ENCODE data around the gene KRTAP10-8.
A peak's percentile ranks its signal among the peaks of the same experiment; 100 is the strongest.
"Not testable (repeated sequence)": the region's sequence is repeated elsewhere in the genome, so short reads cannot be mapped to it uniquely, and the experiment has no call there.

Gene KRTAP10-8

GRCh38 chr21:44618504-44618903, 6.6 kb downstream of the KRTAP10-8 start:
- ATAC-seq (no peak), DNase-seq (no peak)

GRCh38 chr21:44618909-44619308, 7.0 kb downstream of the KRTAP10-8 start:
- DNase-seq (peak; percentile 49), ATAC-seq (peak; percentile 88)

GRCh38 chr21:44619886-44620285, 8.0 kb downstream of the KRTAP10-8 start:
- DNase-seq: no peak
- ATAC-seq: no peak

- ATAC-seq: no peak
- DNase-seq: no peak
Measured at GRCh38 chr21:44623575-44623974, 11.7 kb downstream of the KRTAP10-8 start.

GRCh38 chr21:44625756-44626155, 13.9 kb downstream of the KRTAP10-8 start:
- DNase-seq (no peak), ATAC-seq (no peak)

- ATAC-seq (no peak), DNase-seq (no peak)
Measured at GRCh38 chr21:44626262-44626661, 14.4 kb downstream of the KRTAP10-8 start.

- no peak for ATAC-seq
- no peak for DNase-seq
Measured at GRCh38 chr21:44626673-44627143, 14.8 kb downstream of the KRTAP10-8 start, which contains the start of gene KRTAP10-9. Gene KRTAP10-9, plus strand, starts transcription at chr21:44627093. Its CDS starts 79 bp downstream, at chr21:44627172.

GRCh38 chr21:44627181-44627822, 15.4 kb downstream of the KRTAP10-8 start:
- not testable (repeated sequence) for ATAC-seq, DNase-seq

GRCh38 chr21:44627831-44628233, 16.0 kb downstream of the KRTAP10-8 start:
- not testable (repeated sequence) for DNase-seq, ATAC-seq

- ATAC-seq: peak; percentile 36
Measured at GRCh38 chr21:44628707-44629391, 17.0 kb downstream of the KRTAP10-8 start.

GRCh38 chr21:44630440-44630839, 18.6 kb downstream of the KRTAP10-8 start:
- no peak for ATAC-seq

More at GRCh38 chr21:44628707-44629391, 17.0 kb downstream of the KRTAP10-8 start:
- no peak for DNase-seq

GRCh38 chr21:44632067-44632466, 20.2 kb downstream of the KRTAP10-8 start:
- DNase-seq (no peak), ATAC-seq (no peak)

More at GRCh38 chr21:44630440-44630839, 18.6 kb downstream of the KRTAP10-8 start:
- DNase-seq: no peak

GRCh38 chr21:44636209-44637017, 24.5 kb downstream of the KRTAP10-8 start:
- no peak for ATAC-seq
- no peak for DNase-seq

GRCh38 chr21:44637018-44637850, 25.4 kb downstream of the KRTAP10-8 start, which contains the start of gene KRTAP10-10:
Gene KRTAP10-10, plus strand, starts transcription at chr21:44637356. Its CDS starts 62 bp downstream, at chr21:44637418.
- DNase-seq: no peak
- ATAC-seq: no peak

GRCh38 chr21:44637851-44638348, 26.0 kb downstream of the KRTAP10-8 start:
- DNase-seq, ATAC-seq: not testable (repeated sequence)

- ATAC-seq: not testable (repeated sequence)
Measured at GRCh38 chr21:44638506-44639330, 26.8 kb downstream of the KRTAP10-8 start.

GRCh38 chr21:44639331-44639655, 27.4 kb downstream of the KRTAP10-8 start:
- ATAC-seq: no peak
- DNase-seq: no peak

More at GRCh38 chr21:44638506-44639330, 26.8 kb downstream of the KRTAP10-8 start:
- not testable (repeated sequence) for DNase-seq

- ATAC-seq: no peak
- no peak for DNase-seq
Measured at GRCh38 chr21:44640761-44641160, 28.9 kb downstream of the KRTAP10-8 start.

- DNase-seq (no peak), ATAC-seq (no peak)
Measured at GRCh38 chr21:44643741-44644310, 31.9 kb downstream of the KRTAP10-8 start.

- ATAC-seq: no peak
- DNase-seq: no peak
Measured at GRCh38 chr21:44644878-44645277, 33.0 kb downstream of the KRTAP10-8 start.
